K562 (cell line): ENCODE data around the gene RNASEH2A. TPM values are rescaled to one million over a fixed set of nuclear protein-coding genes. Genes with fewer than 3 reads are reported as not detected.

ENCODE experiments used
- CBFA2T3 ChIP-seq: fragments of 450-650 bp; IDR thresholded peaks from 2 replicates; pipeline ENCODE4 v1.6.1; 2017
- CHD7 ChIP-seq: fragments of 200-600 bp; sonication (generic); IDR thresholded peaks from one replicate; pipeline ENCODE4 v1.6.1; 2012; ENCODE audit warnings: mild to moderate bottlenecking, low read depth, low read length, inconsistent platforms
- HLTF ChIP-seq: fragments of 450-650 bp; IDR thresholded peaks from 2 replicates; pipeline ENCODE4 v1.6.1; 2016
- KAT2B ChIP-seq: IDR thresholded peaks from one replicate; pipeline ENCODE4 v1.6.1; 2012; ENCODE audit warnings: low read depth, mild to moderate bottlenecking, control low read depth, inconsistent platforms, low read length, moderate library complexity
- KDM4B ChIP-seq, 2 experiments: fragments of 450-650 bp in 1 of 2; sonication (generic) in 1 of 2; IDR thresholded peaks; 2 replicates each; pipeline ENCODE4 v1.6.1; 2016 to 2017; ENCODE audit warnings: borderline replicate concordance in 2 of 2, antibody characterized with exemption in 1 of 2, low read depth in 1 of 2, mild to moderate bottlenecking in 1 of 2
- MTA1 ChIP-seq: fragments of 450-650 bp; IDR thresholded peaks from 2 replicates; pipeline ENCODE4 v1.6.1; 2017; ENCODE audit warnings: borderline replicate concordance
- NCOA6 ChIP-seq: fragments of 450-650 bp; IDR thresholded peaks from 2 replicates; pipeline ENCODE4 v1.6.1; 2017; ENCODE audit warnings: mild to moderate bottlenecking
- RBBP5 ChIP-seq: fragments of 200-600 bp; sonication (generic); IDR thresholded peaks from 2 replicates; pipeline ENCODE4 v1.6.1; 2012; ENCODE audit warnings: borderline replicate concordance, mild to moderate bottlenecking, low read length, control low read depth, inconsistent platforms; ENCODE audit not compliant: insufficient read depth, poor library complexity, severe bottlenecking
- SIN3A ChIP-seq, 2 experiments: fragments of 150-350 bp in 1 of 2; IDR thresholded peaks; 2 replicates each; pipeline ENCODE4 v1.6.1; 2011 to 2016; ENCODE audit warnings: borderline replicate concordance in 2 of 2, low read depth in 2 of 2, low read length in 2 of 2, mild to moderate bottlenecking in 2 of 2, moderate library complexity in 2 of 2; ENCODE audit not compliant: control insufficient read depth in 1 of 2
- SLC30A9 ChIP-seq: fragments of 250-450 bp; sonication (Bioruptor Pico); IDR thresholded peaks from 2 replicates; pipeline ENCODE4 v1.8.0; 2022; ENCODE audit warnings: mild to moderate bottlenecking, moderate library complexity
- STAT5A ChIP-seq: IDR thresholded peaks from 2 replicates; pipeline ENCODE4 v1.6.1; 2012; ENCODE audit warnings: low read length, inconsistent platforms, borderline replicate concordance
- USF1 ChIP-seq: sonication (generic); formaldehyde crosslinking; IDR thresholded peaks from 2 replicates; pipeline ENCODE4 v1.9.0; 2022; ENCODE audit warnings: mild to moderate bottlenecking, missing genetic modification reagents
- ZFP30 ChIP-seq: fragments of 250-450 bp; sonication (Bioruptor Pico); IDR thresholded peaks from 2 replicates; pipeline ENCODE4 v1.8.0; 2022; ENCODE audit warnings: moderate library complexity, mild to moderate bottlenecking, inconsistent platforms, borderline replicate concordance
- ZNF197 ChIP-seq: fragments of 200-800 bp; sonication (Bioruptor generic); IDR thresholded peaks from 2 replicates; pipeline ENCODE4 v1.6.1; 2016; ENCODE audit warnings: low read depth, missing genetic modification characterization, missing compliant biosample characterization
- ZNF23 ChIP-seq: fragments of 250-450 bp; sonication (Bioruptor Pico); IDR thresholded peaks from 2 replicates; pipeline ENCODE4 v1.4.0; 2020; ENCODE audit warnings: mild to moderate bottlenecking
- ZNF436 ChIP-seq: fragments of 250-450, 450-650 bp; sonication (Bioruptor Pico); formaldehyde crosslinking; IDR thresholded peaks from 2 replicates; pipeline ENCODE4 v1.7.0; 2020; ENCODE audit warnings: mild to moderate bottlenecking
- polyA plus RNA-seq, 8 experiments: library from polyadenylated mRNA; depleted of rRNA in 4 of 8; stranded (reverse) in 5 of 8; unstranded in 3 of 8; fragments of >200 nt; fragmentation: Nextera tagmentation in 2 of 8; fragmentation: Illumina TruSeq in 1 of 8; extraction: Ambion mirVana in 2 of 8; extraction: Trizol in 1 of 8; gene quantifications; 2 replicates each; pipeline versions ENCODE4 v1.2.1 to v1.2.3, GENCODE V29; 2011 to 2014; ENCODE audit warnings: inconsistent platforms in 1 of 8, missing spikeins in 1 of 8
- total RNA-seq, 7 experiments: library from RNA; depleted of rRNA in 6 of 7; stranded (reverse); fragments of >200 nt in 6 of 7; fragmentation: Illumina TruSeq in 2 of 7; extraction: Trizol in 2 of 7; gene quantifications; 2 replicates each; pipeline versions ENCODE4 v1.2.1 to v1.2.3, GENCODE V29; 2011 to 2021; ENCODE audit warnings: low replicate concordance in 1 of 7

RNASEH2A gene
- total and polyA plus RNA-seq, 9 of the 15 experiments (the other 6 are each of a cell fraction or from before 2014, with no cell fraction given), result 22.3 to 78.0 (median 61.7) TPM

DNA sequence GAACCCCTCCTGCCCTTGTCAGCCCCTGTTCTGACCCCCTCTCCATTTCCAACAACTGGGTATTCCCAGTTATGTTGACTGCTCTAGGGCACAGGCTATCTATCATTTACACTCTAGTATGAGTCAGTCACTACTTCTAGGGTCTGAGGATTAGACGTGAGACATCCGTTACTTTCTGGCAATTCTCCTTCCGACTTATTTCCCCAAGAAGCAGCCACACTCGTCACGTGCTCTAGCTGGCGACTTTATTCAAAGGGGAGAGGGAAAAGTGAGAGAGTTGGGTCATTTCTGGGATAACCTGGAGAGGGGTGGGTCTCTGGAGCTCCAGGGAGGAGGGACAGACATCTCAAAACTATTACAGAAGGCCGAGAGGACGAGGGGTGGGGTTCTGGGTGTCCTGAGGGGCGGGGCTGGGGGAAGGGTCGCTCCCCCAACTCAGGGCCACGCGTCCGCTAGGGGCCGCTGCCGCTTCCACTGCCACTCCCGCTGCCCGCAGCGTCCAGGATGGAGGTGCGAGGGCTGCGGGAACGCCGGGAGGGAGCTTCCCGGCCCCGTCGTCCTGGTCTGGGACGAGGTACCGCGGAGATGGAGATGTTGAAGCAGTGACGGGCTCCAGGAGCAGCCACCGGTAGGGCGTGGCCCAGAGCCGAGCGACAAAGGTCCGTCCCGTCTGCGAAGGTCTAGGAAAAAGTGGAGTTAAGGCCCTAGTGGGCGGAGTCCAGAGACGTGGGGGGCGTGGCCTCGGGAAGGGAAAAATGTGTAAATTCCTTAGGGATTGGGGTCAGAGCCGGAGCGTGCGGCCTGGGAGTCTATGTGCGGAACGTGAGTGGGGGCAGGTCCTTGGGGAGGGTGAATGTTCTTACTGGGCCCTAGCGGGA is 19.1 kb downstream of the RNASEH2A start (continued):
- no peak for TF ChIP-seq CHD7
- peak; percentile 48; the same call in 1 of the 2 replicates for TF ChIP-seq HLTF
- TF ChIP-seq RBBP5, result no peak
- no peak for TF ChIP-seq STAT5A
- TF ChIP-seq KDM4B (IDR thresholded peaks at IDR 0.05; ENCODE audit: borderline replicate concordance in 2 of 2, low read depth in 1 of 2), result no peak
- TF ChIP-seq NCOA6, result peak; percentile 98
- no peak for TF ChIP-seq MTA1
- no peak for TF ChIP-seq ZNF436 (CRISPR knock-in tag)
- no peak for TF ChIP-seq ZNF197 (CRISPR knock-in tag)
- TF ChIP-seq SIN3A (IDR thresholded peaks at IDR 0.05; ENCODE audit: borderline replicate concordance in 2 of 2, control insufficient read depth in 1 of 2, low read depth in 2 of 2, low read length in 2 of 2), result no peak
- peak; percentile 83 for TF ChIP-seq USF1
- TF ChIP-seq ZFP30 (CRISPR knock-in tag), result no peak
- TF ChIP-seq CBFA2T3, result no peak
- no peak for TF ChIP-seq KAT2B
- TF ChIP-seq ZNF23 (CRISPR knock-in tag), result no peak
- TF ChIP-seq SLC30A9, result no peak
